ENCODE measurements around the gene GALNT8. TPM values are rescaled to one million over a fixed set of nuclear protein-coding genes. Genes with fewer than 3 reads are reported as not detected.

GALNT8 gene
- 1 to 10 TPM in 3 of 4 donors, under 1 TPM in 1; 0.84 to 2.5 (median 1.5) TPM for total RNA-seq

DNA sequence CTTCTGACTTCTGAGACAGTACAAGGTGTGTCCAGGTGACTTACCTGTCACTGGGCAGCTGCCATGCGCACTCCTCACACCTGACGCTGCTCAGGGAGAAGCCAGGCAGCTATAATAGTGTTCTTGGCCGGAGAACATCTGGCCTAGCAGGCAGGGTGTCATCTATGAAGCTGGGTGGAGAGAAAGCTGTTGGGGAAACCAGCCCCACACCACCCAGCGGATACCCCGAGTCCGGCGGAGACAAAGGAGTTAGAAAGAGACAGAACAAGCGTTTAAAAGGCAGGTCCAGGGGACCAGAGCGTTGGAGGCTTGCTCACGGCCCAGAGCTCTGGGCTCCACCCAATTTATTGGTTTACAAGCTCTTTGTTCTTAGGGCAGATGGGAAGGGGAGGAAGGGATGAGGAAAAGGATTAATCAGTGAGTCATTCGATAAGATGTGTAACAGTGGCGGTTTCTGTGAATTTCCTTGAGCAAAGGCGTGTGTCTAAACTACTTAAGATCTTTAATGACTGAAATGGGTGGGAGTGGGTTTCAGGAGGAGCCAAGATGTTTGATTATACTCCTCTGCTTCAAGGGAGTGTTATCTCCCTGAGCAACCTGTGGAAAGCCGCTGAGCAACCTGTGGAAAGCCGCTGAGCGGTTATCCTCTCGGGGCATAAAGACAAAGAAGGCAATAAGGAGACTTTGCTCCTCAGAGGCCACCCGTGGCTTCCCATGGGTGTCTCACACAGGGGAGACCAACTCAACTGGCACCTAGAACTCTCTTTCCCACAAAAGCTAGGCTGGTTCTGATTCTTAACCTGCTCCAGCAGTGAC lies at the start of gene GALNT8:
GALNT8 (plus strand) TSS at position 580 of the 816 bp plus-strand sequence. CDS start 278 bp downstream, outside the sequence.
- TF ChIP-seq, protein P1, sequence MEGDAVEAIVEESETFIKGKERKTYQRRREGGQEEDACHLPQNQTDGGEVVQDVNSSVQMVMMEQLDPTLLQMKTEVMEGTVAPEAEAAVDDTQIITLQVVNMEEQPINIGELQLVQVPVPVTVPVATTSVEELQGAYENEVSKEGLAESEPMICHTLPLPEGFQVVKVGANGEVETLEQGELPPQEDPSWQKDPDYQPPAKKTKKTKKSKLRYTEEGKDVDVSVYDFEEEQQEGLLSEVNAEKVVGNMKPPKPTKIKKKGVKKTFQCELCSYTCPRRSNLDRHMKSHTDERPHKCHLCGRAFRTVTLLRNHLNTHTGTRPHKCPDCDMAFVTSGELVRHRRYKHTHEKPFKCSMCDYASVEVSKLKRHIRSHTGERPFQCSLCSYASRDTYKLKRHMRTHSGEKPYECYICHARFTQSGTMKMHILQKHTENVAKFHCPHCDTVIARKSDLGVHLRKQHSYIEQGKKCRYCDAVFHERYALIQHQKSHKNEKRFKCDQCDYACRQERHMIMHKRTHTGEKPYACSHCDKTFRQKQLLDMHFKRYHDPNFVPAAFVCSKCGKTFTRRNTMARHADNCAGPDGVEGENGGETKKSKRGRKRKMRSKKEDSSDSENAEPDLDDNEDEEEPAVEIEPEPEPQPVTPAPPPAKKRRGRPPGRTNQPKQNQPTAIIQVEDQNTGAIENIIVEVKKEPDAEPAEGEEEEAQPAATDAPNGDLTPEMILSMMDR (IDR thresholded peaks at IDR 0.05): no peak
- ATAC-seq (ENCODE audit: low FRiP score) (no peak), DNase-seq (ENCODE audit: low spot score) (no peak)

- no peak for DNase-seq (ENCODE audit: low spot score)
- TF ChIP-seq, protein P1 (IDR thresholded peaks at IDR 0.05): no peak
- no peak for ATAC-seq (ENCODE audit: low FRiP score)
Observed at GRCh38 chr12:4679711-4680110, 40.5 kb upstream of the GALNT8 start.

DNA sequence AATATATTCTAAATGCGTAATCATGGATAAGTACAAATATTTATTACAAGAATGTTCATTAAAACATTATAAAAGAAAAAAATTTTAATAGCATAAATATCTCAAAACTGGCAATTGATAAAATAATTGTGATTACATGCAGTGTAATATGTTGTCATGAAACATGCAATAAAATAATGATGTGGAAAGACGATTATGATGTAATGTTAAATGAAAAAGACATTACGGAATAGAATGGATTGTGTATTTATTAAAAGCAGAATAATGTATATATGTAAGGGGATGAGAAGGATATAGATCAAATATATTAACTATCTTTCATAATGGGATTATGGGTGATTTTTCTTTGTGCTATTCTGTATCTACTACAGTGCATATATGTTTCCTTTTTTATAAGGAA lies 38.5 kb upstream of the GALNT8 start:
- DNase-seq (ENCODE audit: low spot score) (no peak), ATAC-seq (ENCODE audit: low FRiP score) (no peak)
- TF ChIP-seq, protein P1 (IDR thresholded peaks at IDR 0.05): no peak

- ATAC-seq (ENCODE audit: low FRiP score) (no peak), DNase-seq (ENCODE audit: low spot score) (no peak)
- TF ChIP-seq, protein P1 (IDR thresholded peaks at IDR 0.05): no peak
Observed at GRCh38 chr12:4685317-4685716, 34.9 kb upstream of the GALNT8 start.

- DNase-seq (ENCODE audit: low spot score): no peak
- ATAC-seq (ENCODE audit: low FRiP score): no peak
- TF ChIP-seq, protein P1 (IDR thresholded peaks at IDR 0.05): no peak
Observed at GRCh38 chr12:4690760-4691159, 29.4 kb upstream of the GALNT8 start.

GRCh38 chr12:4700621-4701026 lies 19.6 kb upstream of the GALNT8 start:
- TF ChIP-seq, protein P1 (IDR thresholded peaks at IDR 0.05): no peak
- no peak for DNase-seq (ENCODE audit: low spot score)
- ATAC-seq (ENCODE audit: low FRiP score): no peak

Measured in omental fat pad (tissue), 4 donors.